IPS DF 6.9 (cell line): ENCODE results near the gene CEP78.

Source experiments
- DNase-seq: peaks from one replicate; pipeline ENCODE4 v3.0.0-alpha.2; 2013; ENCODE audit warnings: low read depth, low spot score
- H3K27ac ChIP-seq: one replicate; pipeline ENCODE4 v1.5.1; 2013; ENCODE audit warnings: low read length, control low read depth
- H3K27me3 ChIP-seq: 2 replicates; pipeline ENCODE4 v1.6.1; 2013; ENCODE audit warnings: mild to moderate bottlenecking, low read length; ENCODE audit not compliant: control insufficient read depth, insufficient read depth
- H3K36me3 ChIP-seq: 2 replicates; pipeline ENCODE4 v1.6.1; 2013; ENCODE audit warnings: low read length; ENCODE audit not compliant: control insufficient read depth, insufficient read depth
- H3K4me1 ChIP-seq: 2 replicates; pipeline ENCODE4 v1.6.1; 2013; ENCODE audit warnings: low read length; ENCODE audit not compliant: control insufficient read depth, insufficient read depth
- H3K4me3 ChIP-seq: 2 replicates; pipeline ENCODE4 v1.5.1; 2013; ENCODE audit warnings: mild to moderate bottlenecking, low read length
- H3K9me3 ChIP-seq: 2 replicates; pipeline ENCODE4 v1.6.1; 2013; ENCODE audit warnings: low read length, inconsistent platforms; ENCODE audit not compliant: control insufficient read depth, insufficient read depth
- WGBS: extraction: QIAGEN DNeasy Blood & Tissue Kit; methylation state at CpG from one replicate; pipeline ENCODE4 v1.1.7; 2013; ENCODE audit warnings: mixed read lengths, missing lambda C conversion rate; ENCODE audit not compliant: insufficient read length, insufficient coverage; 5-methylcytosine and 5-hydroxymethylcytosine counted together

The CEP78 gene

GRCh38 chr9:78326564-78326963 lies 90.7 kb downstream of the CEP78 start:
- H3K4me1 ChIP-seq: no peaks in the 10 kb centered on the region
- WGBS: no CpG with 5 or more reads among the region's 2 CpGs
- H3K9me3 ChIP-seq: no peaks in the 10 kb centered on the region
- DNase-seq: no peak
- H3K27me3 ChIP-seq: no peaks in the 10 kb centered on the region
- H3K27ac ChIP-seq: no peak overlapping the region
- peaks cover 16% of the 10 kb centered on the region; the same call in 1 of the 2 replicates for H3K36me3 ChIP-seq
- H3K4me3 ChIP-seq: no peak overlapping the region
